ENCODE measurements around the gene TMEM14A. TPM values are rescaled to one million over a fixed set of nuclear protein-coding genes. Genes with fewer than 3 reads are reported as not detected.
A peak's percentile ranks its signal among the peaks of the same experiment; 100 is the strongest.

The TMEM14A gene
- total and polyA plus RNA-seq, 2 of the 8 experiments (the other 6 are each of a cell fraction or from before 2014, with no cell fraction given): 11.1 to 11.2 TPM

- Histone ChIP-seq H2AFZ (ENCODE audit: low read length) (no peak overlapping the region), H3K27me3 (replicated peaks in 1 of 4; ENCODE audit: control insufficient read depth in 3 of 4, extremely low read depth in 1 of 4, insufficient read depth in 3 of 4, low read length in 3 of 4) (peaks cover 0 to 10% (median 7%) of the 10 kb centered on the region in 4 experiments; a peak in 5 of 7 replicates), H3K4me1 (replicated peaks in 1 of 4; ENCODE audit: control insufficient read depth in 3 of 4, insufficient read depth in 4 of 4, low read length in 3 of 4) (peaks cover 2 to 17% (median 7%) of the 10 kb centered on the region in 4 experiments; a peak in 6 of 7 replicates), H3K23me2 (ENCODE audit: low read depth, low read length) (peaks cover 18% of the 10 kb centered on the region; the same call in 1 of the 2 replicates), H4K5ac (ENCODE audit: insufficient read length, low read depth, low read length) (no peak overlapping the region), H2BK120ac (replicated peaks; ENCODE audit: low read depth, low read length) (no peak overlapping the region), H3K79me1 (ENCODE audit: low read depth, low read length) (no peaks in the 10 kb centered on the region), H4K8ac (ENCODE audit: extremely low read depth, insufficient read depth, low read length) (no peak overlapping the region), H3K79me2 (ENCODE audit: control insufficient read depth in 1 of 2, insufficient read depth in 2 of 2, low read length in 2 of 2) (peaks cover 0 to 6% of the 10 kb centered on the region in 2 experiments; a peak in 1 of 4 replicates), H3K4ac (replicated peaks; ENCODE audit: insufficient read length, low read depth, low read length) (no peak overlapping the region), H3K36me3 (ENCODE audit: control insufficient read depth in 2 of 4, insufficient read depth in 4 of 4, low read length in 3 of 4) (peaks cover 0 to 2% (median 0%) of the 10 kb centered on the region in 4 experiments; a peak in 1 of 8 replicates), H2BK12ac (ENCODE audit: low read depth, low read length) (no peak overlapping the region), H3K4me2 (ENCODE audit: insufficient read depth in 1 of 2, low read depth in 2 of 2, low read length in 2 of 2) (peak overlapping the region in 1 of 2 experiments; percentile 86; a peak in 1 of 4 replicates), H2BK5ac (ENCODE audit: low read depth, low read length) (no peak overlapping the region), H2BK20ac (ENCODE audit: low read length) (no peak overlapping the region), H3K14ac (ENCODE audit: insufficient read length) (no peak overlapping the region), H3K56ac (replicated peaks; ENCODE audit: insufficient read length, low read depth, low read length) (no peak overlapping the region), H3K18ac (ENCODE audit: extremely low read depth, low read length) (no peak overlapping the region), H4K91ac (replicated peaks; ENCODE audit: insufficient read length, low read length) (no peak overlapping the region), H2BK15ac (ENCODE audit: low read length) (no peak overlapping the region), H3K9me3 (ENCODE audit: insufficient read depth in 2 of 2, low read depth in 1 of 2, low read length in 1 of 2) (no peaks in the 10 kb centered on the region), H2AK5ac (ENCODE audit: low read depth, low read length) (no peak overlapping the region), H3K27ac (ENCODE audit: low read depth, low read length) (no peak overlapping the region), H3K9ac (replicated peaks in 1 of 4; ENCODE audit: extremely low read depth in 1 of 4, low read depth in 3 of 4, low read length in 3 of 4) (no peak overlapping the region), H4K20me1 (replicated peaks in 1 of 2; ENCODE audit: control insufficient read depth in 1 of 2, insufficient read depth in 2 of 2, low read length in 2 of 2) (no peaks in the 10 kb centered on the region), H3K4me3 (ENCODE audit: extremely low read depth in 1 of 4, insufficient read depth in 2 of 4, low read depth in 3 of 4, low read length in 4 of 4) (no peak overlapping the region), H3K23ac (ENCODE audit: insufficient read length) (no peak overlapping the region)
- no peak for DNase-seq (ENCODE audit: low read depth in 1 of 2, low spot score in 2 of 2)
- POLR2A ChIA-PET (ENCODE audit: partially characterized antibody): no interaction called here
- CTCF ChIA-PET (ENCODE audit: partially characterized antibody): interaction anchor here (1.9 to 2.2 kb wide), 2 partner anchors 247 to 259 kb away, joined by 6 to 10 read pairs; partner anchors contain the start of gene EFHC1
- whole genome bisulfite sequencing, 2 experiments (ENCODE audit: extremely low coverage in 1 of 2, insufficient coverage in 1 of 2, insufficient read length in 1 of 2, insufficient replicate concordance in 2 of 2, low coverage in 1 of 2, low lambda C conversion rate in 2 of 2, missing lambda C conversion rate in 1 of 2): 85% methylated on average over 2 of the region's 2 CpGs; no CpG with 5 or more reads in 1 of the 2 experiments
- no peak for FAIRE-seq
- no peak for TF ChIP-seq EP300 (IDR thresholded peaks at IDR 0.05; ENCODE audit: borderline replicate concordance in 1 of 2, low read depth in 2 of 2, low read length in 2 of 2)
- TF ChIP-seq MAFK (IDR thresholded peaks at IDR 0.05; ENCODE audit: low read depth, low read length): no peak
- TF ChIP-seq TAF7 (optimal IDR thresholded peaks at IDR 0.05; ENCODE audit: borderline replicate concordance, low read depth, low read length): no peak
- TF ChIP-seq POLR2AphosphoS5 (IDR thresholded peaks at IDR 0.05; ENCODE audit: low read depth, low read length): no peak
- no peak for TF ChIP-seq CEBPB (IDR thresholded peaks at IDR 0.05; ENCODE audit: low read depth, low read length)
- TF ChIP-seq EGR1 (IDR thresholded peaks at IDR 0.05; ENCODE audit: borderline replicate concordance, low read depth, low read length): no peak
- TF ChIP-seq ASH2L (IDR thresholded peaks at IDR 0.05; ENCODE audit: low read length): no peak
- no peak for TF ChIP-seq TEAD4 (IDR thresholded peaks at IDR 0.05; ENCODE audit: low read depth, low read length)
- TF ChIP-seq SAP30 (IDR thresholded peaks at IDR 0.05; ENCODE audit: insufficient read depth, insufficient replicate concordance, low read length): no peak
- TF ChIP-seq GTF2F1 (IDR thresholded peaks at IDR 0.05; ENCODE audit: borderline replicate concordance, low read depth, low read length): no peak
- TF ChIP-seq GABPA (IDR thresholded peaks at IDR 0.05; ENCODE audit: borderline replicate concordance, insufficient read depth, low read length): no peak
- no peak for TF ChIP-seq CHD1 (IDR thresholded peaks at IDR 0.05; ENCODE audit: low read depth, low read length)
- TF ChIP-seq ZNF274 (IDR thresholded peaks at IDR 0.05; ENCODE audit: borderline replicate concordance, extremely low read depth, low read length): no peak
- no peak for TF ChIP-seq RFX5 (IDR thresholded peaks at IDR 0.05; ENCODE audit: borderline replicate concordance, low read depth, low read length)
These were observed 4.4 kb upstream of the TMEM14A start for GRCh38 chr6:52666523-52666922.
